Esophagus squamous epithelium (tissue), 5 donors: Measurements from ENCODE around the gene LTB4R2. TPM values are rescaled to one million over a fixed set of nuclear protein-coding genes. Genes with fewer than 3 reads are reported as not detected.

Experiments used
- DNase-seq: peaks from one replicate; lab custom pipeline; 2025; lab: John Stamatoyannopoulos, UW
- H3K27ac ChIP-seq, 4 donors: fragments of 200-600 bp; sonication (generic); one replicate each; pipeline ENCODE4 v1.5.1; 2016 to 2019; ENCODE audit warnings: mild to moderate bottlenecking in 1 of 4
- H3K27me3 ChIP-seq, 4 donors: fragments of 200-600 bp; sonication (generic); 1 replicate in 3 of 4; 2 replicates in 1 of 4; pipeline versions ENCODE4 v1.5.1 to v1.6.0; 2017 to 2021; ENCODE audit warnings: antibody characterized with exemption in 1 of 4
- H3K36me3 ChIP-seq, 3 donors: fragments of 200-600 bp; sonication (generic); one replicate each; pipeline ENCODE4 v1.5.1; 2016 to 2019
- H3K4me1 ChIP-seq, 3 donors: fragments of 200-600 bp; sonication (generic); one replicate each; pipeline ENCODE4 v1.5.1; 2017 to 2019
- H3K4me3 ChIP-seq, 4 donors: fragments of 200-600 bp; sonication (generic); 1 replicate in 3 of 4; 2 replicates in 1 of 4; pipeline ENCODE4 v1.5.1; 2016 to 2019; ENCODE audit warnings: mild to moderate bottlenecking in 2 of 4, moderate library complexity in 1 of 4
- H3K9me3 ChIP-seq, 3 donors: fragments of 200-600 bp; sonication (generic); one replicate each; pipeline ENCODE4 v1.5.1; 2016 to 2019
- POLR2A ChIP-seq, 4 donors: fragments of 450-650 bp; IDR thresholded peaks; one replicate each; pipeline ENCODE4 v1.6.1; 2017; ENCODE audit warnings: antibody characterized with exemption in 4 of 4, mild to moderate bottlenecking in 4 of 4, moderate library complexity in 3 of 4
- WGBS, 2 donors: methylation state at CpG; one replicate each; pipeline ENCODE4 v1.1.5; 2018; 5-methylcytosine and 5-hydroxymethylcytosine counted together
- intact Hi-C: fragments of 100-400 bp; cut with DNase I; formaldehyde crosslinking; loops from one replicate; pipeline ENCODE4 v1.15.0; 2022
- total RNA-seq, 4 donors: library from RNA; depleted of rRNA; stranded (reverse); fragments of >200 nt; gene quantifications; one replicate each; pipeline ENCODE4 v1.1.0, GENCODE V29; 2016
- TF ChIP-seq, protein P1 (sequence below), 6 experiments: fragments of 450-650 bp in 4 of 6; fragments of 200-600 bp in 2 of 6; sonication (generic) in 2 of 6; IDR thresholded peaks; one replicate each; pipeline ENCODE4 v1.5.1; 2016 to 2019; ENCODE audit warnings: antibody characterized with exemption in 6 of 6, mild to moderate bottlenecking in 4 of 6, moderate library complexity in 4 of 6
- donor health status: DM: yes; HTN: yes; CAD: no.

Gene LTB4R2
- total RNA-seq, 4 donors from 2014 or later, result 66.0 to 169 (median 123) TPM

DNA sequence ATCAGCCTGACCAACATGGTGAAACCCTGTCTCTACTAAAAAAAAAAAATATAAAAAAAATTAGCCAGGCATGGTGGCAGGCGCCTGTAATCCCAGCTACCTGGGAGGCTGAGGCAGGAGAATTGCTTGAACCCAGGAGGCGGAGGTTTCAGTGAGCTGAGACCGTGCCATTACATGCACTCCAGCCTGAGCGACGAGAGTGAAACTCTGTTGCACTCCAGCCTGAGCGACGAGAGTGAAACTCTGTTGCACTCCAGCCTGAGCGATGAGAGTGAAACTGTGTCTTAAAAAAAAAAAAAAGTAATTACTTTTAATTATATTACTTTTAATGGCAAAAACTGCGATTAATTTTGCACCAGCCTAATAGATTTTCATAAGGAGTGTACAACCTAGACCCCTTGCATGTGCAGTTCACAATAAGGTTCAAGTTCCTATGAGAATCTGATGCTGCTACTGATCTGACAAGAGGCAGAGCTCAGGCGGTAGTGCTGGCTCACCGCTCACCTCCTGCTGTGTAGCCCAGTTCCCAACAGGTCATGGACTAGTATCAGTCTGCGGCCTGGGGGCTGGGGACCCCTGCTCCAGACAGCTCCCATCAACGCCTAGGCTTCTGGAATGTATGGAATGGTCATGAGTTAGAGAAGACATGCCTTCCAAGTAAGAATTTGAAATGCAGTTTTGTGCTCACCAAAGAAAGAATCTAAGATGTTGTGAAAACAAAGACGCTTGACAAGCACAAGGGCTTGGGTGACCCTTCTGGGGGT, 11.5 kb downstream of the LTB4R2 start:
- TF ChIP-seq POLR2A (IDR thresholded peaks at IDR 0.05), result no peak
- TF ChIP-seq, protein P1, sequence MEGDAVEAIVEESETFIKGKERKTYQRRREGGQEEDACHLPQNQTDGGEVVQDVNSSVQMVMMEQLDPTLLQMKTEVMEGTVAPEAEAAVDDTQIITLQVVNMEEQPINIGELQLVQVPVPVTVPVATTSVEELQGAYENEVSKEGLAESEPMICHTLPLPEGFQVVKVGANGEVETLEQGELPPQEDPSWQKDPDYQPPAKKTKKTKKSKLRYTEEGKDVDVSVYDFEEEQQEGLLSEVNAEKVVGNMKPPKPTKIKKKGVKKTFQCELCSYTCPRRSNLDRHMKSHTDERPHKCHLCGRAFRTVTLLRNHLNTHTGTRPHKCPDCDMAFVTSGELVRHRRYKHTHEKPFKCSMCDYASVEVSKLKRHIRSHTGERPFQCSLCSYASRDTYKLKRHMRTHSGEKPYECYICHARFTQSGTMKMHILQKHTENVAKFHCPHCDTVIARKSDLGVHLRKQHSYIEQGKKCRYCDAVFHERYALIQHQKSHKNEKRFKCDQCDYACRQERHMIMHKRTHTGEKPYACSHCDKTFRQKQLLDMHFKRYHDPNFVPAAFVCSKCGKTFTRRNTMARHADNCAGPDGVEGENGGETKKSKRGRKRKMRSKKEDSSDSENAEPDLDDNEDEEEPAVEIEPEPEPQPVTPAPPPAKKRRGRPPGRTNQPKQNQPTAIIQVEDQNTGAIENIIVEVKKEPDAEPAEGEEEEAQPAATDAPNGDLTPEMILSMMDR (IDR thresholded peaks at IDR 0.05), result no peak
- intact Hi-C loops, result no loop called here
- DNase-seq, result no peak

GRCh38 chr14:24322672-24323071, 12.7 kb downstream of the LTB4R2 start:
- peaks cover 0 to 13% (median 0%) of the 10 kb centered on the region in 4 donors for H3K27me3 ChIP-seq
- H3K27ac ChIP-seq, result no peak overlapping the region
- no peaks in the 10 kb centered on the region for H3K36me3 ChIP-seq
- no peak for DNase-seq
- no peaks in the 10 kb centered on the region for H3K9me3 ChIP-seq
- no peak overlapping the region for H3K4me3 ChIP-seq
- intact Hi-C loops, result no loop called here
- WGBS, 2 donors, result 71 to 86% methylated on average over 4 to 9 of the region's 10 CpGs
- TF ChIP-seq, protein P1 (IDR thresholded peaks at IDR 0.05), result no peak
- peaks cover 0 to 8% (median under 1%) of the 10 kb centered on the region in 3 donors for H3K4me1 ChIP-seq

More for the DNA sequence above, 11.5 kb downstream of the LTB4R2 start:
- Histone ChIP-seq H3K9me3 (no peaks in the 10 kb centered on the region), H3K27ac (no peak overlapping the region), H3K4me3 (no peak overlapping the region), H3K27me3 (peaks cover 0 to 23% (median 0%) of the 10 kb centered on the region in 4 donors), H3K4me1 (peaks cover 5 to 14% (median 13%) of the 10 kb centered on the region in 3 donors), H3K36me3 (no peaks in the 10 kb centered on the region)
- 81 to 83% methylated on average over 13 to 14 of the region's 14 CpGs for WGBS, 2 donors

GRCh38 chr14:24323341-24323740, 13.4 kb downstream of the LTB4R2 start:
- Histone ChIP-seq H3K9me3 (no peaks in the 10 kb centered on the region), H3K36me3 (no peaks in the 10 kb centered on the region), H3K27ac (no peak overlapping the region), H3K27me3 (peaks cover 0 to 8% (median 0%) of the 10 kb centered on the region in 4 donors), H3K4me1 (peaks cover 0 to 13% (median 0%) of the 10 kb centered on the region in 3 donors), H3K4me3 (no peak overlapping the region)
- DNase-seq, result no peak
- intact Hi-C loops, result no loop called here
- 46 to 56% methylated on average over 3 of the region's 3 CpGs for WGBS, 2 donors
- TF ChIP-seq, protein P1 (IDR thresholded peaks at IDR 0.05), result no peak
- no peak for TF ChIP-seq POLR2A (IDR thresholded peaks at IDR 0.05)

- H3K9me3 ChIP-seq, result no peaks in the 10 kb centered on the region
- no peak overlapping the region for H3K4me3 ChIP-seq
- intact Hi-C loops, result no loop called here
- TF ChIP-seq, protein P1 (IDR thresholded peaks at IDR 0.05), result no peak
- no peak for TF ChIP-seq POLR2A (IDR thresholded peaks at IDR 0.05)
- no peak for DNase-seq
- no peak overlapping the region for H3K27ac ChIP-seq
- peaks cover 0 to 2% (median 0%) of the 10 kb centered on the region in 4 donors for H3K27me3 ChIP-seq
- H3K36me3 ChIP-seq, result no peaks in the 10 kb centered on the region
- 65 to 69% methylated on average over 4 to 6 of the region's 6 CpGs for WGBS, 2 donors
- peaks cover 0 to 19% (median 0%) of the 10 kb centered on the region in 3 donors for H3K4me1 ChIP-seq
Measured at GRCh38 chr14:24324024-24324423, 14.1 kb downstream of the LTB4R2 start.

DNA sequence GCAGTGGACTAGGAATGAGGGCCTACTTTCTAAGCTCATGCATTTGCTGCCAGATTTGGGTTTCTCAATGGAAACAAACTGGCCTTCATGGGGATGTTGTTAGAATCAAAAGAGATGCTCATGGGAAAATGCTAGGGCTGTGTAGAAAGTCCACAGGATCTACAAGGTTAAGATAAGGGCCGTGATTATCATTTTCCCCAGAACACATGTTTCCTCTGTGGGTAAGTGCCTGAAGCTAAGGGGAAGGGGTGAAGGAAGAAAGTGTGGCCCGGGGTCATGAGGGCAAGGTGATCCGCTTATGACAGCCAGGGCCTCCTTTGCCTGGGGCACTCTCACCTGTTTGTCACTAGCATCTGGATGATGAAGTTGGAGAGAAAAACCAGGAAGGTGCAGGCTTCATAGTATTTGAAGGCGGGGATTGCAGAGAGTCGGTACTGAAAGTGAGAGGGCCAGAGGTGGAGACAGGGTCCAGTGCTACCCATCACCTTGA, 15.1 kb downstream of the LTB4R2 start:
- Histone ChIP-seq H3K4me1 (peaks cover 0 to 30% (median 0%) of the 10 kb centered on the region in 3 donors), H3K9me3 (no peaks in the 10 kb centered on the region), H3K36me3 (no peaks in the 10 kb centered on the region), H3K27me3 (no peaks in the 10 kb centered on the region), H3K27ac (no peak overlapping the region), H3K4me3 (no peak overlapping the region)
- intact Hi-C loops, result no loop called here
- TF ChIP-seq, protein P1 (IDR thresholded peaks at IDR 0.05), result no peak
- no peak for TF ChIP-seq POLR2A (IDR thresholded peaks at IDR 0.05)
- 70 to 79% methylated on average over 5 of the region's 5 CpGs for WGBS, 2 donors
- DNase-seq, result no peak
